Left ventricle myocardium superior (tissue), 1 donor: ENCODE results near the gene PLCG1. TPM values are rescaled to one million over a fixed set of nuclear protein-coding genes. Genes with fewer than 3 reads are reported as not detected.
A peak's percentile ranks its signal among the peaks of the same experiment; 100 is the strongest.
"Not testable (repeated sequence)": the region's sequence is repeated elsewhere in the genome, so short reads cannot be mapped to it uniquely, and the experiment has no call there.

Experiments used
- ATAC-seq: fragments of 200-7000 bp; cut with Tn5 transposase; one replicate; pipeline ENCODE4 v1.9.1; 2020; ENCODE audit warnings: mild to moderate bottlenecking, moderate library complexity
- DNase-seq: peaks from one replicate; pipeline ENCODE4 v3.0.0-alpha.2; 2020
- intact Hi-C: fragments of 100-400 bp; cut with micrococcal nuclease; formaldehyde crosslinking; loops from one replicate; pipeline ENCODE4 v1.11.0; 2022
- total RNA-seq: library from RNA; stranded (reverse); fragmentation: NEBNext Ultra II Directional; extraction: Animal tissue kit (Norgen Biotek cat#: 25700); gene quantifications from one replicate; pipeline ENCODE4 v1.2.1, GENCODE V29; 2021
- donor health status: DM: no; HTN: yes; CAD: no; lungs with severe emphysema.

The PLCG1 gene
- total RNA-seq, 1 donor from 2014 or later = 56.5 TPM

DNA sequence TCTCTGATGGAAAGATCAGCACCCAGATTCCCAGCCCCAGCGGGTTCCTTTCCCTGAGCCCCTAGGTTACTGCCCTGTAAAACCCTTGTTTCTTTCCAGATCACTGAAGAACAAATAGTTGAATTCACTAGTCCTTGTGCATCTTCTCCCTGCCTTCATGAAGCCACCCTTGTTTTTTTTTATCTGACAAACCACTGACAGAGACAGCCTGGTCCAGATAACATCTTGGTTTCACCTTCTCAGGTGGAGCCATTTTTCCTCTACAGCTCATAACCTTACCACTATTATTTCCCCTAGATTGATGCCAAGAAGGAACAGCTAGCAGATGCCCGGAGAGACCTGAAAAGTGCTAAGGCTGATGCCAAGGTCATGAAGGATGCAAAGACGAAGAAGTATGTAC lies 15.9 kb upstream of the PLCG1 start:
- intact Hi-C loops = no loop called here
- DNase-seq (no peak), ATAC-seq (no peak)

DNA sequence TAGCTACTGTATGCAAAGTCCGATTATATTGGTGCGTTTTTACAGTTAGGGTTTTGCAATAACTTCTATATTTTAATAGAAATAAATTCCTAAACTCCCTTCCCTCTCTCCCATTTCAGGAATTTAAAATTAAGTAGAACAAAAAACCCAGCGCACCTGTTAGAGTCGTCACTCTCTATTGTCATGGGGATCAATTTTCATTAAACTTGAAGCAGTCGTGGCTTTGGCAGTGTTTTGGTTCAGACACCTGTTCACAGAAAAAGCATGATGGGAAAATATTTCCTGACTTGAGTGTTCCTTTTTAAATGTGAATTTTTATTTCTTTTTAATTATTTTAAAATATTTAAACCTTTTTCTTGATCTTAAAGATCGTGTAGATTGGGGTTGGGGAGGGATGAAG lies 13.7 kb upstream of the PLCG1 start:
- ATAC-seq = no peak
- intact Hi-C loops = no loop called here
- no peak for DNase-seq

DNA sequence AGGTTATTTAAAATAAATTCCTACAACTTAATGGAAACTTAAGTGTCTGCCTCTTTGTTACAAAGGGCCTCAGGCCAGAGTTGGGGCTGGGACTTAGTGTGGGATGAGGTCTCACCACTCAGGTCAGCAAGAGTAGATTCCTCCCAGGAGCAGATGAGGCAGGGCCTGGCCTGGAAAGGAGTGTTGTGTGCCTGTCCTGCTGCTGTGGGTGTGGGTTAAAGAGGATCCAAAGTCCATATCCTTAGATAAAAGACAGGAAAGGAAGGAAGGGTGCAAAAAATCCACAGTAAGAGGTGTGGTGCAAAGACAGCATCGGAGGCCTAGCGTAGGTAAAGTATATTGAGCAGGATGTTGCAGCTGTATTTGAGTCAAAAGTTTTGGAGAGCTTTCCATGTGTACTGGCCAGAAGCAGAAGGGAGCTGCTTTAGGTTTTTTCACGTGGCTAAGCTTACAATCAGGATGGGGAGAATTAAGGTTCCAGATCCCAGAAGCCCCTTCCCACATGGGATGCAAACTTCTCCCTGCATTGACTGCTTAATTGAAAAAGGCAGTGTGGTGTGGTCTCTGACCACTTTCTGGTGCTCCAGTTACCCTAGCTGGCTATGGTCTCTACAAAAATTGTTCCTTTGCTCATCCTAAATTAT lies 12.8 kb upstream of the PLCG1 start:
- no peak for ATAC-seq
- DNase-seq = no peak
- intact Hi-C loops = no loop called here

DNA sequence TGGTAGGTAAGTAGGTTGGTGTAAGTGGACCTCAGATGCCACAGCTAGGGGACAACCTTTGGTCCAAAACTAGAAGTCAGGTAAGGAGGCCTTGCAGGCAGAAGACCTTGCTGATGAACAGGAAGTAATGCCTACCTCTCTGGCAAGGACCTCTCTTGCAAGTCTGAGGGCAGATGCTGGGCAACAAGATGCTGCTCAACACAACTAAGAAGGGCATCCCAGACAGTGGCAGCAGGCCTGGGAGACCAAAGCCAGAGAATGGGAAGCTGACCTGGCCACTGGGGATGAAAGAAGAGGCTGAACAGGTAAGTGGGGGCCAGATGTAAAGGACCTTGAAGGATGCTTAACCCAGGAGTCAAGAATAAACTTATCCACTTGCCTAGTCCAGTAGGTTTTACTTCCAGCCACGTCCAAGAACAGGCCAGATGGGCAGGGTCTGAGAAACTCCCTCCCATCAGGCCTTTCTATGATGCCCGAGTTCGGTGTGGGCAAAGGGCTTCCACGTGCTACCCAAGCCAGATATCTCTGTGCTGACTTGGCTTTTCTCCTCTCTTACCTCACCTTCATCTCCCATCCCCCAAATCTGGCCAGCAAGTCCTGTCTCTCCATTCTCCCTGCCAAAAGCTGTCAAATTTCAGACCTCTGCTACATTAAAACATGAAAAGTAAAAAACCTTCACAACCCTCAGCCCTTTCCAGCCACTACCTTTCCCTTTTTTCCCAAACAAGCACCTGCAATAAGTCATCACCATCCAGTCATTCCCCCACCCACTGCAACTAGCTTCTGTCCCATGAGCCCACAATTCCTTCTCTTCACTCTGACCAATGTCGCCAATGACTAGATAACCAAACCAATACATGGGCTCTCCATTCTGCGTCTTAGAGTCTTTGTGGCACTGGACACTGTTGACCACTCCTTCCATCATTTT lies 11.5 kb upstream of the PLCG1 start:
- DNase-seq (no peak), ATAC-seq (peak; percentile 73)
- intact Hi-C loops = no loop called here

DNA sequence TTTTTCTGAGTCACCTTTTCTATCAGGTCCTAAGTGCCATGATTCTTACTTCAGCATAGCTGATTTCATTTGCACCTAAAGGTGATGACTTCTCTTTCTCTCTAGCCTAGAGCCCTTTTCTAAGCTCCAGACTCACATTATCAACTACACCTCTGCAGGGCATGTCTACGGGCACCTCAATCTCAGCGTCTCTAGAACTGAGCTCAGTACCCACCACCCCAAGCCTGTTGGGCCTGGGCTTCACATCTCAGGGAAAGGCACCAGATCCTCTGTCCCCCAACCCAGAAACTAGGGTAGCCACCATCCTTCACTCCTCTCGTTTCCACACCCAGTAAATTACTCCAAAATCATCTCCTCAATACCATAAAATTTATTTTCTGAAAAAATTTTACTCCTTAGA lies 10.6 kb upstream of the PLCG1 start:
- intact Hi-C loops = no loop called here
- DNase-seq (no peak), ATAC-seq (peak; percentile 35)

DNA sequence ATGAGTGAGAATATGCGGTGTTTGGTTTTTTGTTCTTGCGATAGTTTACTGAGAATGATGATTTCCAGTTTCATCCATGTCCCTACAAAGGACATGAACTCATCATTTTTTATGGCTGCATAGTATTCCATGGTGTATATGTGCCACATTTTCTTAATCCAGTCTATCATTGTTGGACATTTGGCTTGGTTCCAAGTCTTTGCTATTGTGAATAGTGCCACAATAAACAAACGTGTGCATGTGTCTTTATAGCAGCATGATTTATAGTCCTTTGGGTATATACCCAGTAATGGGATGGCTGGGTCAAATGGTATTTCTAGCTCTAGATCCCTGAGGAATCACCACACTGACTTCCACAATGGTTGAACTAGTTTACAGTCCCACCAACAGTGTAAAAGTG lies 9.0 kb upstream of the PLCG1 start:
- intact Hi-C loops, ATAC-seq: not testable (repeated sequence)

DNA sequence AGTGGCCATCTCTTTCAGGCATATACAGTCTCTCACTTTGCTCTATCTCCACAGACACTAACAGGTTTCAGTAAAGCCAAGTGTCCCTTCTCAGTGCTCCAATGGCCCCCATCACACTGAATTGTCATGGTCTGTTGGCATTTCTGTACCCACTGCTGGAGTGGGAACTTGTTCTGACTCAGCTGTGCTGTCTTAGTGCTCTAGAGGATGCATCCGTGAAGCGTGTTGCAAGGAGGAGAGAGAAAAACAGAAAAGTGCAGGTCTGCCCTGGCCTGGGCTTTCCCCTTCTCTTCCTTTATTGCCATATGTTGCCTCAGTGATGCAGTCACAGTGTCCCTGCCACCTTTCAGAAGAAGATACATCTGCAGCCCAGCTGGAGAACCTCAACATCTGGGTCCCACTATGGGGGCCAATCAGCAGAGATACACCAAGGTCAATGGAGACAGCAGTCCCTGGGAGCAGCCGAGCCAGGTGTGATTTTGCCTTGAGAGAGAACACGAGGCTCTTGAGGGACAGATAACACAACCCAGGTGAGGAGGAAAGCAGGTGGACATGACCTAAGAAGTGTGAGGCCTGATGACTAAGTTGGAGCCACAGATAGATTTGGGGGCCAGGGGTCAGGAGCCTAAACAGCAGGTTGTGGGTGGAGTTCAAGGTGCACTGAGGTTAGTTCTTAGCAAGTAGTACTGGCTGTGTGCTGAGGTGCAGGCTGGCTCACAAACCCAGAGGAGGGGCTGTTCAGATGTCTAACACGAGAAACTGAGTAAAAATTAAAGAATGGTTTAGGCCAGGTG lies 5.6 kb upstream of the PLCG1 start:
- no peak for DNase-seq
- intact Hi-C loops = no loop called here
- no peak for ATAC-seq

More for the DNA sequence above, 9.0 kb upstream of the PLCG1 start:
- DNase-seq = not testable (repeated sequence)

DNA sequence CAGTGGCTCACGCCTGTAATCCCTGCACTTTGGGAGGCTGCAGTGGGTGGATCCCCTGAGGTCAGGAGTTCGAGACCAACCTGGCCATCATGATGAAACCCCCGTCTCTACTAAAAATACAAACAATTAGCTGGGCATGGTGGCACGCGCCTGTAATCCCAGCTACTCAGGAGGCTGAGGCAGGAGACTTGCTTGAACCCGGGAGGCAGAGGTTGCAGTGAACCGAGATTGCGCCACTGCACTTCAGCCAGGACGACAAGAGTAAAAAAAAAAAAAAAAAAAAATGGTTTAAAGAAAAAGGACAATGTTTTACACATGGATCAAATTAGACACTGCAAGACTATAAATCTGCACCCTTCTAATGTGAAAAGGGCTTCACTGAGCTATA lies 5.0 kb upstream of the PLCG1 start:
- DNase-seq, ATAC-seq, intact Hi-C loops: not testable (repeated sequence)

DNA sequence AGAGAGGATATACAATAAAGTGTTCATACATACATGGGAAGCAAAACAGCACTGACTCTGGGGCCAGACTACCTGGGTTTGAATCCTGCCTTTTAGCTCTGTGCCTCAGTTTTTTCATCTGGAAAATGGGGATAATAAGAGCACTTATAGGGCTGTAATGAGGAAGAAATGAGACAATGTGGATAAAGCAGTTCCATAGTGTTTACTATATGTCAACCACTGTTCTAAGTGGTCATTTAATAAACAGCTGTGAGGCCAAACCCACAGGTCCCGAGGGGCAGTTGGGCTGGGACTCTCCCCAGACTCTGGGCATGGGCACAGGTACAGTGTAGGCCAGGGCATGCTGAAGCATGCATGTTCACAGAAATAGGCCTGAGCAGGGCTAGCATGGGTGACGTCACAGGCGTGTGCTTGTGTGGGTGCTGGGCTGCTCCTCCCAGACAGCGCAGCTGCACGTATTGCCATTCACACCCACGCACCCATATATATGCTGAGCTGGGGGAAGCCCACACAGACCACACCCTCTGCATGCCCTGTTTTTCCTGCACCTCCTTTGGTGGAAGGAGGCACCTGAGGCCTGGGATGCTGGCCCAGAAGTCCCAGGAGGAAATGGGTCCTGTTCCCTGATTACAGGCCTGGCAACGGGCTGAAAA lies 3.5 kb upstream of the PLCG1 start:
- no peak for DNase-seq
- intact Hi-C loops = no loop called here
- ATAC-seq = no peak

DNA sequence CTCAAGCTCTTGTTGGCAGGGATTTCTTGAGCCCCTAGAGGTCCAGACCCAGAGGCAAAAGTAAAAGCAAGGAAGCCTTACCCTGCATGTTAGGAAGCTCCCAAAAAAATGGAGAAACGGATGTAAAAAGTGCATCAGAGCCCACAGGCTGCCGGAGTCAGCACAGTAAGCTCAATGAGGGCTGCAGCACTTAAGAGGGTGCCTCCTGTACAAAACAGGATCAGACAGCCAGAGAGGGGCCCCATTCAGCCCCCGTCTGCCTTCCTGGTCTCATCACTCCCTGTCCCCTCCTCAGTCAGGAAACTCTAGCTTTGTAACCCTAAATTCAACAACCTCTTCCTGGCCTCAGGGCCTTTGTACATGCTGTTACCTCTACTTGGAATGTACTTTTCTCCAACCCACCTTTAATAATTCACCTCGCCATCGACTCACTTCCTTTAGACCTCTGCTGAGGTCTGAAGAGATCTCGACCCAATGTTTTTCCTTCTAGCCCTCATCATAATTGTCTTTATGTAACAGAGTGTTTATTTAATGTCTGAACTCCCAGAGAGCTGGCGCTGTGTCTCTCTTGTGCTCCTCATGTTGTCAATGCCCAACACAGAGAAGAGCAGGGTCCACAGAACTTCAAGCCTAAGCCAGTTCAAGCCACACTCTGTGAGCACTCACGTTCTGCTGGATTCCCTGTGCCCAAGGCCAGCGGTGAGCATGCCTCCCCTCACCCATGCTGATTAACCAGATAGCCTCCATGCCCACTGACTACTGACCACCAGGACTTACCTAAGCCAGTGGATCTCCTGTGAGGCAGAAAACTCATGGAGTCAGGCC lies 2.8 kb upstream of the PLCG1 start:
- ATAC-seq = no peak

DNA sequence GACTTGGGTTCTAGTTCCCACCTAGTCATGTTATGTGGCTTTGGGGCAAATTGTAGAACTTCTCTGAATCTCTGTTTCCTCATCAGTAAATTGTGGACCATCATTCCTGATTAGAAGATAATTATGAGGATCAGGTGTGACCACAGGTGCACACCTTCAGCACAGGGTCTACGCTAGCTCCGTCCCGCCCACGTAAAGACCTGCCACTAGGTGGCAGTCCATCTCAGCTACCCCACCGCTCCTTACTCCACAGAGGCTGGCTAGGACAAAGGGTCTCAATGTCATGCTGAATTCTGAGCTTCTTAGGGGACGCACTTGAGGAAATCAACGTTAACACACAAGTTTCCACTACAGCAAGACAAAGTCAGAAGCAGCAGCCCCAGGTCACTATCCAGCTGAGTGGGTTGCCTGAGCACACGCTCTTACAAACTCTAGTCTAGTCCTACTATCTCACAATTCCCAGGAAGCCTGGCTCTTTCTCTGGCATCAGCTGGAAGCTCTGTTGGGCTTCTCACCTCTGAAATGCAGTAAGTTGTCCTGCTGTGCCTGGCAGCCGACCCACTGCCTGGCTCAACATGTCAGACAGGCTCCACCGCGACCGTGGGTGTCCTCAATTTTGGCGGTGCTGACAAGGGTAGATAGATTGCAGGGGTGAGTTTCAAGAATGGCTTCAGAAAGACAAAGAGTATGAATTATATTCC lies 2.0 kb upstream of the PLCG1 start:
- no peak for ATAC-seq
- intact Hi-C loops = loop anchor here (1.0 kb wide), 1 partner anchor 205 kb away; the partner anchor contains the start of gene LPIN3
- peak; percentile 56 for DNase-seq

More for the DNA sequence above, 2.8 kb upstream of the PLCG1 start:
- intact Hi-C loops = loop anchor here (1.0 kb wide), 1 partner anchor 206 kb away; the partner anchor contains the start of gene LPIN3
- DNase-seq = no peak

DNA sequence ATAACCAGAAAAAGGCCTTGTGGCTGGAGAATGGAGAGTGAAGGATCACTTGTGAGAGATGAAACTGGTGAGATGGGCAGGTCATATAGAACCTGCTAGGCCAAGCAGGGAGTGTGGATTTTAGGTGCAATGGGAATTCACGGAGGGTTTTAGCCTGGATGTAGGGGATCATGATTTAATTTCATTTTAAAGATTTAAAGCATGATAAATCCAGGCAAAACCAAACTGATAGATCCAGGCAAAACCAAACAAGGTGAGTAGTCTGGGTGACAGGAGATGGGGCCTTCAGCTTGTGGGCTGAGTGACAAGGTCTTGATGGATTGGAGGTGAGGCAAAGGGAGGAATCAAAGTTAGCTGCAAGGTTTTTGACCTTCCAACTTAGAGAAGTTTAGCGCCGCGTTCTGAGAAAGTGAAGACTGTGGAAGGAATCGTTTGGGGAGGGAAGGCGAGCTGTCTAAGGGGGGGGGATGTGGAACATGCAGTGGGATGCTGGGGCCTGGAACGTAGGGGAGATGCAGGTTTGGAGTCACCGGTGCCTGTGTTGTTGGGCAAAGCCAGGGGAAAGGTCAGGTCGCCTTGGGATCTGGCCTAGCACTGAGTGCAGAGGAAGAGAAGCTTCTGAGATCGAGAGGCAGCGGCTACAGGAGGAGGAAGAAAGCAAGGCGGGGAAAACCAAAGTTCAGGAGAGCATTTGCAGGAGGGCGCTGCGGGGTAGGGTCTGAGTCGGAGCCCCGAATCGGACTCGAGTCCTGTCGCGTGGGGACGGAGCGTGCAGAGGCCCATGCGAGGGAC lies 1.3 kb upstream of the PLCG1 start:
- DNase-seq = no peak
- intact Hi-C loops = loop anchor here (1.0 kb wide), 1 partner anchor 204 kb away; the partner anchor contains the start of gene LPIN3
- no peak for ATAC-seq

DNA sequence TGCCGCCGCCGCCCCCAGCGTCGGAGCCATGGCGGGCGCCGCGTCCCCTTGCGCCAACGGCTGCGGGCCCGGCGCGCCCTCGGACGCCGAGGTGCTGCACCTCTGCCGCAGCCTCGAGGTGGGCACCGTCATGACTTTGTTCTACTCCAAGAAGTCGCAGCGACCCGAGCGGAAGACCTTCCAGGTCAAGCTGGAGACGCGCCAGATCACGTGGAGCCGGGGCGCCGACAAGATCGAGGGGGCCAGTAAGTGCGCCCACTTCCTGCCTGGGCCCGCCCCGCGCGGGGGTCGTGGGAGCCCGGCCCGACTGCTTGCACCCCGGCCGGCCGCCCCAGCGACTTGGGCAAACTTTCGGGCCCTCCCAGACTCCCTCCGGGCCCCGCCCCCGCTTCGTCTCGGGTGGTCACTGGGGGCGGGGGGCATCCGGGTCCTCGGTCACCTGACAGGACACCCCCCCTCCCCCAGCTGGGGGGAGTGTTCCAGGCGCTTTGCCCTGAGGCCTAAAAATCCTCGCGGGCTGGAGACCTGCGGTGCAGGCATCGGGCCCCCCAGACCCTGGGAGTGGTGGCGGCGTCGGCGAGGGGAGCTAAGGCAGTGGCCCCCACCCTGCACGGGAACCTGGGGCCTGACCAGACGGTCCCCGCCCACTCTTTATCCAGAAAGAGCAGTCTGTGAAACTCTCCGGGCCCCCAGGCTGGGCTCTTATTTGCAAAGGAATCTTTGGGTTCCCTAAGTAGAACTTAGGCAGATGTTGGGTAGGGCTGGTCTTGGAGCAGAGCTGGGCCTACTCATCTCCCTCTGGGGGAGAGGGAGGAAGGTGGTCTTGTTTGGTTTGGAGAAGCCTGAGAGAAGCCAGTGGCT lies 501 bp downstream of the PLCG1 start:
- peak; percentile 83 for DNase-seq
- intact Hi-C loops = no loop called here
- peak; percentile 35 for ATAC-seq

DNA sequence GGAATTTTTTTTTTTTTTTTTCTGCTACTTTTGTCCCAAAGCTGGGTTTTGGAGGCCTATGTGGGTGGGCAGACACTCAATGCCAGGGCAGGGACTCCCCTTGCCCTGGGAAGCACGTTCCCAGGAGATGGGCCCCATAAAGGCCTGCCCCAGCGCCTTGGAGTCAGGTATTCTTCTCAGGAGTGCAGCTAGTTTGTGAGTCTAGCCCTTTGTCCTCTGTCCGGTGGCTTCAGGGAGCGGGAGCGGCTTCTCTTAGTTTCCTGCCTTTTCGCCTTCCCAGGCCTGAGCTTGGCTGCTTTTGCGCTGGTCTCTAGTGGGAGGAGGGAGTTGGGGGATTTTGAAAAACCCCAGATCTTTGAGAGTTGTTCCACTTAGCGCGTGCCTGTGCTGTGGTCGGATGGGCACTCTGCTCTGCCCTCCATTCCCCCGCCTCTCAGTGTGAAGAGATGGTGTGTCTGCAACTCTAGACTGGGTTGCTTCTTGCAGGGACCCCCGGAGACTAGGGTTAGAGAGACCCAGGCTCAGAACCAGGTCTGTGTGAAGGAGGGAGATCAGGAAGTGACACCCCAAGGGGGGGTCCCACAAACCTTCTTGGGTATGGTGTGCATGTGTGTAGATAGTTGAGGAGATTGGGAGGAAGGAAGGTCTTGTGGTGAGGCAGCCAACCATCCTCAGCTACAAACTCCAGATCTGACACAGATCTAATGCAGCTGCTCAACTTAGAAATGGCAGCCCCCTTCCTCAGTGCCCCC lies 1.3 kb downstream of the PLCG1 start:
- no peak for ATAC-seq
- peak; percentile 39 for DNase-seq
- intact Hi-C loops = no loop called here
